GM23338 (cell line): ENCODE data around the gene LARGE1. TPM values are rescaled to one million over a fixed set of nuclear protein-coding genes. Genes with fewer than 3 reads are reported as not detected.

Experiments used
- ATAC-seq: fragments of 200-7000 bp; cut with Tn5 transposase; 3 replicates; pipeline ENCODE4 v1.9.1; 2020
- DNase-seq: peaks from one replicate; pipeline ENCODE4 v3.0.0-alpha.2; 2015; ENCODE audit warnings: low spot score
- H2AFZ ChIP-seq: fragments of 200-600 bp; sonication (generic); 2 replicates; pipeline ENCODE4 v1.8.0; 2016; ENCODE audit warnings: antibody characterized with exemption, mild to moderate bottlenecking, moderate library complexity
- H3F3A ChIP-seq: fragments of 200-600 bp; sonication (generic); replicated peaks from 2 replicates; pipeline ENCODE4 v1.8.0; 2017; ENCODE audit warnings: antibody characterized with exemption, mixed run types, low read depth
- H3K27ac ChIP-seq: fragments of 200-600 bp; sonication (generic); 2 replicates; pipeline ENCODE4 v1.6.1; 2016; ENCODE audit warnings: low read depth
- H3K27me3 ChIP-seq: fragments of 200-600 bp; sonication (generic); 2 replicates; pipeline ENCODE4 v1.8.0; 2016; ENCODE audit warnings: mild to moderate bottlenecking, mixed run types, moderate library complexity; ENCODE audit not compliant: insufficient read depth
- H3K36me3 ChIP-seq: fragments of 200-600 bp; sonication (generic); 2 replicates; pipeline ENCODE4 v1.8.0; 2016; ENCODE audit warnings: mild to moderate bottlenecking; ENCODE audit not compliant: insufficient read depth
- H3K4me1 ChIP-seq: fragments of 200-600 bp; sonication (generic); 2 replicates; pipeline ENCODE4 v1.8.0; 2016; ENCODE audit warnings: mild to moderate bottlenecking, moderate library complexity; ENCODE audit not compliant: insufficient read depth
- H3K4me2 ChIP-seq: fragments of 200-600 bp; sonication (generic); 2 replicates; pipeline ENCODE4 v1.7.1; 2017; ENCODE audit warnings: mixed run types
- H3K4me3 ChIP-seq: fragments of 200-600 bp; sonication (generic); 2 replicates; pipeline ENCODE4 v1.6.1; 2016; ENCODE audit warnings: mixed run types
- H3K79me2 ChIP-seq: fragments of 200-600 bp; sonication (generic); replicated peaks from 2 replicates; pipeline ENCODE4 v1.8.0; 2017; ENCODE audit warnings: mild to moderate bottlenecking; ENCODE audit not compliant: insufficient read depth
- H3K9me2 ChIP-seq: fragments of 200-600 bp; sonication (generic); 2 replicates; pipeline ENCODE4 v1.8.0; 2017; ENCODE audit not compliant: insufficient read depth
- H4K20me1 ChIP-seq: fragments of 200-600 bp; sonication (generic); replicated peaks from 2 replicates; pipeline ENCODE4 v1.8.0; 2017; ENCODE audit warnings: mild to moderate bottlenecking; ENCODE audit not compliant: insufficient read depth
- H3K27ac Mint-ChIP-seq: 2 replicates; pipeline ENCODE4 v1.8.0; 2020; ENCODE audit warnings: inconsistent platforms, mild to moderate bottlenecking, moderate library complexity, mixed read lengths
- H3K27me3 Mint-ChIP-seq: 3 replicates; pipeline ENCODE4 v1.8.0; 2022; ENCODE audit warnings: low read depth, mild to moderate bottlenecking, moderate library complexity, mixed read lengths, inconsistent platforms; ENCODE audit not compliant: insufficient read depth, poor library complexity
- H3K36me3 Mint-ChIP-seq: 3 replicates; pipeline ENCODE4 v1.8.0; 2021; ENCODE audit warnings: low read depth, mild to moderate bottlenecking, inconsistent platforms, moderate library complexity, mixed read lengths
- H3K4me1 Mint-ChIP-seq: 3 replicates; pipeline ENCODE4 v1.8.0; 2020; ENCODE audit warnings: mild to moderate bottlenecking, inconsistent platforms, mixed read lengths
- H3K4me3 Mint-ChIP-seq: 3 replicates; pipeline ENCODE4 v1.8.0; 2021; ENCODE audit warnings: moderate library complexity, mild to moderate bottlenecking, inconsistent platforms, mixed read lengths
- H3K9me3 Mint-ChIP-seq: 3 replicates; pipeline ENCODE4 v1.8.0; 2020; ENCODE audit warnings: moderate library complexity, mild to moderate bottlenecking, inconsistent platforms, mixed read lengths
- CREB1 ChIP-seq: fragments of 250-450 bp; sonication (Bioruptor Pico); IDR thresholded peaks from 2 replicates; pipeline ENCODE4 v1.5.0; 2020; ENCODE audit warnings: low read depth, mild to moderate bottlenecking, moderate library complexity
- EZH2 ChIP-seq: fragments of 200-600 bp; sonication (generic); IDR thresholded peaks from one replicate; pipeline ENCODE4 v1.8.0; 2017; ENCODE audit warnings: antibody characterized with exemption, mild to moderate bottlenecking, low read depth; ENCODE audit not compliant: unreplicated experiment
- EZH2phosphoT487 ChIP-seq: fragments of 200-600 bp; sonication (generic); IDR thresholded peaks from one replicate; pipeline ENCODE4 v1.8.1; 2018; ENCODE audit warnings: antibody characterized with exemption; ENCODE audit not compliant: unreplicated experiment
- NANOG ChIP-seq: IDR thresholded peaks from 2 replicates; pipeline ENCODE4 v1.6.1; 2016; ENCODE audit warnings: antibody characterized with exemption, borderline replicate concordance
- POLR2AphosphoS5 ChIP-seq: IDR thresholded peaks from 2 replicates; pipeline ENCODE4 v1.6.1; 2016; ENCODE audit warnings: antibody characterized with exemption, low read depth
- STAT1 ChIP-seq: IDR thresholded peaks from one replicate; pipeline ENCODE4 v1.6.1; 2016; ENCODE audit warnings: antibody characterized with exemption; ENCODE audit not compliant: unreplicated experiment
- ZNF114 ChIP-seq: fragments of 250-450 bp; sonication (Bioruptor Pico); IDR thresholded peaks from 2 replicates; pipeline ENCODE4 v1.5.0; 2020; ENCODE audit warnings: mild to moderate bottlenecking, moderate library complexity
- ZNF331 ChIP-seq: fragments of 250-450 bp; sonication (Bioruptor Pico); IDR thresholded peaks from 2 replicates; pipeline ENCODE4 v1.5.0; 2020; ENCODE audit warnings: low read depth, mild to moderate bottlenecking, moderate library complexity
- polyA plus RNA-seq: library from polyadenylated mRNA; unstranded; fragments of >200 nt; fragmentation: Nextera tagmentation; extraction: Ambion mirVana; gene quantifications from 2 replicates; pipeline ENCODE4 v1.2.1, GENCODE V29; 2016
- total RNA-seq: library from RNA; depleted of rRNA; stranded (reverse); fragments of >200 nt; shearing (Covaris generic); gene quantifications from 2 replicates; pipeline ENCODE4 v1.2.3, GENCODE V29; 2014
- TF ChIP-seq, protein P1 (sequence below), 2 experiments: fragments of 200-600 bp in 1 of 2; sonication (generic) in 1 of 2; conservative IDR thresholded peaks; 2 replicates each; pipeline versions ENCODE4 v1.5.1 to v1.6.1; 2016 to 2017; ENCODE audit warnings: antibody characterized with exemption in 2 of 2, low read depth in 2 of 2, mild to moderate bottlenecking in 2 of 2, moderate library complexity in 1 of 2
- TF ChIP-seq, protein P2 (sequence below): fragments of 250-450 bp; sonication (Bioruptor Pico); IDR thresholded peaks from 2 replicates; pipeline ENCODE4 v1.5.0; 2020; ENCODE audit warnings: mild to moderate bottlenecking, moderate library complexity

LARGE1 gene
- total and polyA plus RNA-seq, 2 experiments from 2014 or later: 12.8 to 75.6 TPM

DNA sequence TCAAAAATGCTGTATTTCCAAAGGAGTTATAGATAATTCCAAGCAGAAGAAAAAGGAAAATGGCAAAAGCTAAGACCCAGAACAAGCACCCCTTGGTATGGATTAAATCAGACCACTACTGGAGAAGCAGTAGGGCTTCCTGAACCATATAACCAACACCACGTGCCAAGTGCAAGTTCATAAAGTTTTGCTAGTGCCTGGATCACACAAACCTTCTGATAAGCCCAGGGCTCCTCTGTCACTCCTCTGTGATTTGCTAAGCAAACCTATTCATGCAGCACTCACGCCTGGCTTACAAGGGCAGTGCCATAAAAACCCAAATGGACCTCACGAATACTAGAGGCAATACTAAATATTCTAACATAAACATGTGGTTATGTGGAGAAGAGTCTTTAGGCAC is 13.3 kb downstream of the LARGE1 start:
- no peak overlapping the region for H3K27ac ChIP-seq
- H3K9me3 Mint-ChIP-seq: no peaks in the 10 kb centered on the region
- H3K9me2 ChIP-seq: no peaks in the 10 kb centered on the region
- no peak for DNase-seq
- no peak overlapping the region for H3K4me3 ChIP-seq
- no peak overlapping the region for H3K4me2 ChIP-seq
- no peaks in the 10 kb centered on the region for H3K36me3 ChIP-seq
- H3K4me1 ChIP-seq: peaks cover 53% of the 10 kb centered on the region
- H2AFZ ChIP-seq: no peak overlapping the region
- no peaks in the 10 kb centered on the region for H3F3A ChIP-seq
- peaks cover 69% of the 10 kb centered on the region for H3K4me1 Mint-ChIP-seq
- peaks cover 100% of the 10 kb centered on the region for H3K79me2 ChIP-seq
- H3K36me3 Mint-ChIP-seq: peaks cover 41% of the 10 kb centered on the region
- peaks cover 15% of the 10 kb centered on the region for H3K27me3 Mint-ChIP-seq
- TF ChIP-seq STAT1 (no peak), CREB1 (CRISPR knock-in tag) (no peak), EZH2phosphoT487 (no peak), POLR2AphosphoS5 (no peak), EZH2 (no peak)
- no peak overlapping the region for H3K4me3 Mint-ChIP-seq
- no peak for ATAC-seq
- H4K20me1 ChIP-seq: peaks cover 53% of the 10 kb centered on the region
- H3K27me3 ChIP-seq: no peaks in the 10 kb centered on the region
- H3K27ac Mint-ChIP-seq: no peak overlapping the region

DNA sequence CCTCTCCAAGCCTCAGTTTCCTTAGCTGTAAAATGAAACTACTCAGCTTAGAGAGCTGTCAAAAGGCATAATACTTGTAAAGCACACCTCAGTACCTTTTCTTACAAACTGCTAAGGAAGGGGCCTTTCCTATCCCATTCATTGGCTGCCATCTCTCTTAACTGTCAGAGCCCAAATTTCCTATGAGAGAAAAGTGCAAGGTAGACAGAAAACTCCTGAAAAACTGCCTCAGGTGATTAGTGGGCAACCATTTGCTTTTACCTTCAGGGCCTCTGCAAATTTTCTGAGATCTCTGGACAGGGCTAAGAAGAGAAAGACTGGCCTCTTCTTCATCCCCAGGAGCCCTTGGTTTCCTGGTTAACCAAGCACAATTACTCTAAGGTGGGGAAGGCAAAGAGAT is 13.8 kb downstream of the LARGE1 start:
- Histone ChIP-seq H3K9me2 (no peaks in the 10 kb centered on the region), H3K36me3 (no peaks in the 10 kb centered on the region), H3K4me3 (no peak overlapping the region), H3K4me2 (no peak overlapping the region), H3K79me2 (peaks cover 100% of the 10 kb centered on the region), H3K27me3 (no peaks in the 10 kb centered on the region), H4K20me1 (peaks cover 49% of the 10 kb centered on the region), H2AFZ (no peak overlapping the region), H3K4me1 (peaks cover 52% of the 10 kb centered on the region), H3K27ac (no peak overlapping the region), H3F3A (no peaks in the 10 kb centered on the region)
- peaks cover 69% of the 10 kb centered on the region for H3K4me1 Mint-ChIP-seq
- H3K27ac Mint-ChIP-seq: no peak overlapping the region
- TF ChIP-seq NANOG: no peak
- TF ChIP-seq CREB1 (CRISPR knock-in tag): no peak
- TF ChIP-seq, protein P1, sequence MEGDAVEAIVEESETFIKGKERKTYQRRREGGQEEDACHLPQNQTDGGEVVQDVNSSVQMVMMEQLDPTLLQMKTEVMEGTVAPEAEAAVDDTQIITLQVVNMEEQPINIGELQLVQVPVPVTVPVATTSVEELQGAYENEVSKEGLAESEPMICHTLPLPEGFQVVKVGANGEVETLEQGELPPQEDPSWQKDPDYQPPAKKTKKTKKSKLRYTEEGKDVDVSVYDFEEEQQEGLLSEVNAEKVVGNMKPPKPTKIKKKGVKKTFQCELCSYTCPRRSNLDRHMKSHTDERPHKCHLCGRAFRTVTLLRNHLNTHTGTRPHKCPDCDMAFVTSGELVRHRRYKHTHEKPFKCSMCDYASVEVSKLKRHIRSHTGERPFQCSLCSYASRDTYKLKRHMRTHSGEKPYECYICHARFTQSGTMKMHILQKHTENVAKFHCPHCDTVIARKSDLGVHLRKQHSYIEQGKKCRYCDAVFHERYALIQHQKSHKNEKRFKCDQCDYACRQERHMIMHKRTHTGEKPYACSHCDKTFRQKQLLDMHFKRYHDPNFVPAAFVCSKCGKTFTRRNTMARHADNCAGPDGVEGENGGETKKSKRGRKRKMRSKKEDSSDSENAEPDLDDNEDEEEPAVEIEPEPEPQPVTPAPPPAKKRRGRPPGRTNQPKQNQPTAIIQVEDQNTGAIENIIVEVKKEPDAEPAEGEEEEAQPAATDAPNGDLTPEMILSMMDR (conservative IDR thresholded peaks at IDR 0.05; ENCODE audit: low read depth in 2 of 2): no peak
- TF ChIP-seq STAT1: no peak
- no peak for TF ChIP-seq ZNF114 (CRISPR knock-in tag)
- TF ChIP-seq POLR2AphosphoS5: no peak
- no peak for TF ChIP-seq ZNF331
- TF ChIP-seq EZH2: no peak
- no peaks in the 10 kb centered on the region for H3K9me3 Mint-ChIP-seq
- H3K27me3 Mint-ChIP-seq: peaks cover 15% of the 10 kb centered on the region
- peaks cover 39% of the 10 kb centered on the region for H3K36me3 Mint-ChIP-seq
- no peak overlapping the region for H3K4me3 Mint-ChIP-seq
- no peak for DNase-seq
- no peak for ATAC-seq

DNA sequence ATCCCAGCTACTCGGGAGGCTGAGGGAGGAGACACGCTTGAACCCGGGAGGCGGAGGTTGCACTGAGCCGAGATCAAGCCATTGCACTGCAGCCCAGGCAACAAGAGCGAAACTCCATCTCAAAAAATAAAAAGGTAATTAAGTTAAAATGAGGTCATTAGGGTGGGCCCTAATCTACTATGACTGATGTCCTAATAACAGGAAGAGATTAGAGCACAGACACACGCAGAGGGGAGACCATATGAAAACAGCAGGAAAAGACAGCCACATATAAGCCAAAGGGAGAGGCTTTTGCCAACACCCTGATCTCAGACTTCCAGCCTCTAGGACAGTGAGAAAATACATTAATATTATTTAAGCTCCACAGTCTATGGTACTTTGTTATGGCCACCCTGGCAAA is 17.3 kb downstream of the LARGE1 start:
- Mint-ChIP-seq H3K36me3 (peaks cover 10% of the 10 kb centered on the region; the same call in 2 of the 3 replicates), H3K27ac (no peak overlapping the region; the same call in 1 of the 2 replicates), H3K27me3 (peaks cover 8% of the 10 kb centered on the region), H3K4me1 (peaks cover 72% of the 10 kb centered on the region), H3K4me3 (no peak overlapping the region), H3K9me3 (no peaks in the 10 kb centered on the region)
- peaks cover 19% of the 10 kb centered on the region; the same call in 1 of the 2 replicates for H3F3A ChIP-seq
- H3K27me3 ChIP-seq: no peaks in the 10 kb centered on the region
- H3K4me2 ChIP-seq: no peak overlapping the region
- DNase-seq (no peak), ATAC-seq (no peak)
- H3K4me3 ChIP-seq: no peak overlapping the region
- peaks cover 21% of the 10 kb centered on the region for H4K20me1 ChIP-seq
- peaks cover 99% of the 10 kb centered on the region for H3K79me2 ChIP-seq
- no peak overlapping the region for H3K27ac ChIP-seq
- H3K36me3 ChIP-seq: no peaks in the 10 kb centered on the region
- H2AFZ ChIP-seq: no peak overlapping the region
- peaks cover 58% of the 10 kb centered on the region for H3K4me1 ChIP-seq
- no peaks in the 10 kb centered on the region for H3K9me2 ChIP-seq
- TF ChIP-seq STAT1 (no peak), ZNF114 (CRISPR knock-in tag) (no peak)
- TF ChIP-seq, protein P2, sequence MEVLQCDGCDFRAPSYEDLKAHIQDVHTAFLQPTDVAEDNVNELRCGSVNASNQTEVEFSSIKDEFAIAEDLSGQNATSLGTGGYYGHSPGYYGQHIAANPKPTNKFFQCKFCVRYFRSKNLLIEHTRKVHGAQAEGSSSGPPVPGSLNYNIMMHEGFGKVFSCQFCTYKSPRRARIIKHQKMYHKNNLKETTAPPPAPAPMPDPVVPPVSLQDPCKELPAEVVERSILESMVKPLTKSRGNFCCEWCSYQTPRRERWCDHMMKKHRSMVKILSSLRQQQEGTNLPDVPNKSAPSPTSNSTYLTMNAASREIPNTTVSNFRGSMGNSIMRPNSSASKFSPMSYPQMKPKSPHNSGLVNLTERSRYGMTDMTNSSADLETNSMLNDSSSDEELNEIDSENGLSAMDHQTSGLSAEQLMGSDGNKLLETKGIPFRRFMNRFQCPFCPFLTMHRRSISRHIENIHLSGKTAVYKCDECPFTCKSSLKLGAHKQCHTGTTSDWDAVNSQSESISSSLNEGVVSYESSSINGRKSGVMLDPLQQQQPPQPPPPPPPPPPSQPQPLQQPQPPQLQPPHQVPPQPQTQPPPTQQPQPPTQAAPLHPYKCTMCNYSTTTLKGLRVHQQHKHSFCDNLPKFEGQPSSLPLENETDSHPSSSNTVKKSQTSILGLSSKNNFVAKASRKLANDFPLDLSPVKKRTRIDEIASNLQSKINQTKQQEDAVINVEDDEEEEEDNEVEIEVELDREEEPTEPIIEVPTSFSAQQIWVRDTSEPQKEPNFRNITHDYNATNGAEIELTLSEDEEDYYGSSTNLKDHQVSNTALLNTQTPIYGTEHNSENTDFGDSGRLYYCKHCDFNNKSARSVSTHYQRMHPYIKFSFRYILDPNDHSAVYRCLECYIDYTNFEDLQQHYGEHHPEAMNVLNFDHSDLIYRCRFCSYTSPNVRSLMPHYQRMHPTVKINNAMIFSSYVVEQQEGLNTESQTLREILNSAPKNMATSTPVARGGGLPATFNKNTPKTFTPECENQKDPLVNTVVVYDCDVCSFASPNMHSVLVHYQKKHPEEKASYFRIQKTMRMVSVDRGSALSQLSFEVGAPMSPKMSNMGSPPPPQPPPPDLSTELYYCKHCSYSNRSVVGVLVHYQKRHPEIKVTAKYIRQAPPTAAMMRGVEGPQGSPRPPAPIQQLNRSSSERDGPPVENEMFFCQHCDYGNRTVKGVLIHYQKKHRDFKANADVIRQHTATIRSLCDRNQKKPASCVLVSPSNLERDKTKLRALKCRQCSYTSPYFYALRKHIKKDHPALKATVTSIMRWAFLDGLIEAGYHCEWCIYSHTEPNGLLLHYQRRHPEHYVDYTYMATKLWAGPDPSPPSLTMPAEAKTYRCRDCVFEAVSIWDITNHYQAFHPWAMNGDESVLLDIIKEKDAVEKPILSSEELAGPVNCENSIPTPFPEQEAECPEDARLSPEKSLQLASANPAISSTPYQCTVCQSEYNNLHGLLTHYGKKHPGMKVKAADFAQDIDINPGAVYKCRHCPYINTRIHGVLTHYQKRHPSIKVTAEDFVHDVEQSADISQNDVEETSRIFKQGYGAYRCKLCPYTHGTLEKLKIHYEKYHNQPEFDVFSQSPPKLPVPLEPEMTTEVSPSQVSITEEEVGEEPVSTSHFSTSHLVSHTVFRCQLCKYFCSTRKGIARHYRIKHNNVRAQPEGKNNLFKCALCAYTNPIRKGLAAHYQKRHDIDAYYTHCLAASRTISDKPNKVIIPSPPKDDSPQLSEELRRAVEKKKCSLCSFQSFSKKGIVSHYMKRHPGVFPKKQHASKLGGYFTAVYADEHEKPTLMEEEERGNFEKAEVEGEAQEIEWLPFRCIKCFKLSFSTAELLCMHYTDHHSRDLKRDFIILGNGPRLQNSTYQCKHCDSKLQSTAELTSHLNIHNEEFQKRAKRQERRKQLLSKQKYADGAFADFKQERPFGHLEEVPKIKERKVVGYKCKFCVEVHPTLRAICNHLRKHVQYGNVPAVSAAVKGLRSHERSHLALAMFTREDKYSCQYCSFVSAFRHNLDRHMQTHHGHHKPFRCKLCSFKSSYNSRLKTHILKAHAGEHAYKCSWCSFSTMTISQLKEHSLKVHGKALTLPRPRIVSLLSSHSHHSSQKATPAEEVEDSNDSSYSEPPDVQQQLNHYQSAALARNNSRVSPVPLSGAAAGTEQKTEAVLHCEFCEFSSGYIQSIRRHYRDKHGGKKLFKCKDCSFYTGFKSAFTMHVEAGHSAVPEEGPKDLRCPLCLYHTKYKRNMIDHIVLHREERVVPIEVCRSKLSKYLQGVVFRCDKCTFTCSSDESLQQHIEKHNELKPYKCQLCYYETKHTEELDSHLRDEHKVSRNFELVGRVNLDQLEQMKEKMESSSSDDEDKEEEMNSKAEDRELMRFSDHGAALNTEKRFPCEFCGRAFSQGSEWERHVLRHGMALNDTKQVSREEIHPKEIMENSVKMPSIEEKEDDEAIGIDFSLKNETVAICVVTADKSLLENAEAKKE: no peak
